H9 (cell line): ENCODE data around the gene CASP6. TPM values are rescaled to one million over a fixed set of nuclear protein-coding genes. Genes with fewer than 3 reads are reported as not detected.

ENCODE experiments used
- DNase-seq: peaks from one replicate; pipeline ENCODE4 v3.0.0-alpha.2; 2017
- H2AFZ ChIP-seq: one replicate; pipeline ENCODE4 v1.6.1; 2013; ENCODE audit warnings: mild to moderate bottlenecking, low read length, control low read depth, moderate library complexity
- H2AK5ac ChIP-seq: 2 replicates; pipeline ENCODE4 v1.6.1; 2013; ENCODE audit warnings: low read length, control low read depth, mixed read lengths; ENCODE audit not compliant: insufficient read length
- H2BK120ac ChIP-seq: one replicate; pipeline ENCODE4 v1.6.1; 2013; ENCODE audit warnings: low read depth, mild to moderate bottlenecking, low read length, control low read depth, inconsistent platforms; ENCODE audit not compliant: poor library complexity, severe bottlenecking
- H2BK12ac ChIP-seq: 2 replicates; pipeline ENCODE4 v1.6.1; 2013; ENCODE audit warnings: low read length, control low read depth, mixed read lengths, low read depth; ENCODE audit not compliant: insufficient read length
- H2BK15ac ChIP-seq: 2 replicates; pipeline ENCODE4 v1.6.1; 2013; ENCODE audit warnings: low read depth, low read length, control low read depth
- H2BK20ac ChIP-seq: one replicate; pipeline ENCODE4 v1.6.1; 2013; ENCODE audit warnings: low read depth, mild to moderate bottlenecking, low read length, control low read depth, inconsistent platforms; ENCODE audit not compliant: poor library complexity, severe bottlenecking
- H2BK5ac ChIP-seq: 2 replicates; pipeline ENCODE4 v1.6.1; 2013; ENCODE audit warnings: low read length, control low read depth, mixed read lengths; ENCODE audit not compliant: insufficient read length
- H3K14ac ChIP-seq: 2 replicates; pipeline ENCODE4 v1.6.1; 2013; ENCODE audit warnings: low read length, control low read depth; ENCODE audit not compliant: insufficient read depth
- H3K18ac ChIP-seq: 2 replicates; pipeline ENCODE4 v1.6.1; 2013; ENCODE audit warnings: low read depth, mild to moderate bottlenecking, mixed read lengths, low read length, control low read depth; ENCODE audit not compliant: insufficient read length
- H3K23ac ChIP-seq: 2 replicates; pipeline ENCODE4 v1.6.1; 2013; ENCODE audit warnings: low read length, control low read depth, mixed read lengths, low read depth; ENCODE audit not compliant: insufficient read length
- H3K23me2 ChIP-seq: 2 replicates; pipeline ENCODE4 v1.6.1; 2013; ENCODE audit warnings: low read depth, mild to moderate bottlenecking, mixed read lengths, low read length, control low read depth; ENCODE audit not compliant: insufficient read length, poor library complexity, severe bottlenecking
- H3K27ac ChIP-seq: 2 replicates; pipeline ENCODE4 v1.5.1; 2013; ENCODE audit warnings: low read length, control low read depth, mixed read lengths, low read depth; ENCODE audit not compliant: insufficient read length
- H3K27me3 ChIP-seq: 2 replicates; pipeline ENCODE4 v1.6.1; 2013; ENCODE audit warnings: low read length, control low read depth, inconsistent platforms; ENCODE audit not compliant: insufficient read depth
- H3K4ac ChIP-seq: 2 replicates; pipeline ENCODE4 v1.6.1; 2013; ENCODE audit warnings: low read depth, mild to moderate bottlenecking, control low read depth, inconsistent platforms, low read length, moderate library complexity
- H3K4me1 ChIP-seq: 2 replicates; pipeline ENCODE4 v1.6.1; 2013; ENCODE audit warnings: low read length, control low read depth, inconsistent platforms; ENCODE audit not compliant: insufficient read depth
- H3K4me2 ChIP-seq: 2 replicates; pipeline ENCODE4 v1.6.1; 2013; ENCODE audit warnings: low read length, control low read depth, mixed read lengths; ENCODE audit not compliant: insufficient read length, insufficient read depth
- H3K56ac ChIP-seq: 2 replicates; pipeline ENCODE4 v1.6.1; 2013; ENCODE audit warnings: low read depth, mild to moderate bottlenecking, mixed read lengths, low read length, control low read depth; ENCODE audit not compliant: insufficient read length
- H3K79me1 ChIP-seq: 2 replicates; pipeline ENCODE4 v1.6.1; 2013; ENCODE audit warnings: low read depth, mild to moderate bottlenecking, moderate library complexity, low read length, control low read depth, inconsistent platforms; ENCODE audit not compliant: insufficient read depth, poor library complexity, severe bottlenecking
- H3K79me2 ChIP-seq: 2 replicates; pipeline ENCODE4 v1.6.1; 2013; ENCODE audit warnings: low read length, control low read depth, inconsistent platforms; ENCODE audit not compliant: insufficient read depth
- H3K9ac ChIP-seq: 2 replicates; pipeline ENCODE4 v1.6.1; 2013; ENCODE audit warnings: low read length, control low read depth, mixed read lengths; ENCODE audit not compliant: insufficient read length; ENCODE audit errors: extremely low read depth
- H3K9me3 ChIP-seq: one replicate; pipeline ENCODE4 v1.6.1; 2013; ENCODE audit warnings: low read depth, low read length, inconsistent platforms; ENCODE audit not compliant: control insufficient read depth
- H3T11ph ChIP-seq: one replicate; pipeline ENCODE4 v1.6.1; 2013; ENCODE audit warnings: mild to moderate bottlenecking, low read length, control low read depth, inconsistent platforms
- H4K20me1 ChIP-seq: one replicate; pipeline ENCODE4 v1.6.1; 2013; ENCODE audit not compliant: control insufficient read depth, insufficient read length, insufficient read depth
- H4K5ac ChIP-seq: 2 replicates; pipeline ENCODE4 v1.6.1; 2013; ENCODE audit warnings: low read depth, mild to moderate bottlenecking, mixed read lengths, low read length, control low read depth; ENCODE audit not compliant: insufficient read length
- H4K8ac ChIP-seq: replicated peaks from 2 replicates; pipeline ENCODE4 v1.6.1; 2013; ENCODE audit warnings: low read length, control low read depth, mixed read lengths, low read depth; ENCODE audit not compliant: insufficient read length
- H4K91ac ChIP-seq: 2 replicates; pipeline ENCODE4 v1.6.1; 2013; ENCODE audit warnings: low read depth, mild to moderate bottlenecking, moderate library complexity, mixed read lengths, low read length, control low read depth; ENCODE audit not compliant: insufficient read length
- H3K27ac Mint-ChIP-seq, 3 experiments: 2 replicates in 2 of 3; 3 replicates in 1 of 3; pipeline ENCODE4 v1.8.0; 2020 to 2021; ENCODE audit warnings: mixed read lengths in 3 of 3, mild to moderate bottlenecking in 1 of 3, moderate library complexity in 1 of 3
- H3K27me3 Mint-ChIP-seq: 2 replicates; pipeline ENCODE4 v1.8.0; 2021; ENCODE audit warnings: low read depth, mild to moderate bottlenecking, moderate library complexity, mixed read lengths
- H3K36me3 Mint-ChIP-seq, 3 experiments: 2 replicates in 2 of 3; 3 replicates in 1 of 3; pipeline ENCODE4 v1.8.0; 2020 to 2021; ENCODE audit warnings: low read depth in 3 of 3, mixed read lengths in 3 of 3; ENCODE audit not compliant: insufficient read depth in 1 of 3
- H3K4me1 Mint-ChIP-seq, 2 experiments: 2 replicates each; pipeline ENCODE4 v1.8.0; 2020; ENCODE audit warnings: mixed read lengths in 2 of 2
- H3K4me3 Mint-ChIP-seq, 2 experiments: 2 replicates in 1 of 2; 3 replicates in 1 of 2; pipeline ENCODE4 v1.8.0; 2020 to 2021; ENCODE audit warnings: mild to moderate bottlenecking in 2 of 2, mixed read lengths in 2 of 2, moderate library complexity in 1 of 2
- H3K9me3 Mint-ChIP-seq, 2 experiments: 2 replicates in 1 of 2; 3 replicates in 1 of 2; pipeline ENCODE4 v1.8.0; 2020; ENCODE audit warnings: mild to moderate bottlenecking in 2 of 2, mixed read lengths in 2 of 2, moderate library complexity in 1 of 2
- CTCF ChIP-seq: fragments of 200-600 bp; sonication (generic); conservative IDR thresholded peaks from 3 replicates; pipeline ENCODE4 v1.8.0; 2021; ENCODE audit warnings: antibody characterized with exemption, mild to moderate bottlenecking
- WGBS: extraction: QIAGEN DNeasy Blood & Tissue Kit; methylation state at CpG from one replicate; pipeline ENCODE4 v1.1.7; 2013; ENCODE audit warnings: missing lambda C conversion rate, low lambda C conversion rate, mixed read lengths; ENCODE audit not compliant: insufficient read length; ENCODE audit errors: extremely low coverage; 5-methylcytosine and 5-hydroxymethylcytosine counted together
- total RNA-seq: library from RNA; stranded (reverse); gene quantifications from 2 replicates; pipeline ENCODE4 v1.2.1, GENCODE V29; 2021

Gene CASP6
- total RNA-seq, 1 experiment from 2014 or later: 25.2 TPM

GRCh38 chr4:109708435-109708834 is 5.2 kb upstream of the CASP6 start:
- peak overlapping the region in 1 of 3 experiments; percentile 38; a peak in 1 of 7 replicates for H3K27ac Mint-ChIP-seq

More at GRCh38 chr4:109708435-109708834, 5.2 kb upstream of the CASP6 start:
- H2BK5ac ChIP-seq: no peak overlapping the region
- H3K56ac ChIP-seq: no peak overlapping the region
- no peaks in the 10 kb centered on the region for H3K79me1 ChIP-seq
- H4K20me1 ChIP-seq: no peaks in the 10 kb centered on the region
- DNase-seq: no peak
- H3K23me2 ChIP-seq: no peaks in the 10 kb centered on the region
- no peak overlapping the region for H2AK5ac ChIP-seq
- no peak overlapping the region for H2AFZ ChIP-seq
- H3T11ph ChIP-seq: no peak overlapping the region
- H4K5ac ChIP-seq: no peak overlapping the region
- H3K18ac ChIP-seq: no peak overlapping the region
- Mint-ChIP-seq H3K9me3 (0 out of 5 replicates have a peak, but pooled peaks cover 0 to 2% of the 10 kb centered on the region in 2 experiments), H3K4me3 (no peak overlapping the region), H3K27me3 (no peaks in the 10 kb centered on the region; the same call in 1 of the 2 replicates), H3K36me3 (peaks cover 0 to 17% (median 0%) of the 10 kb centered on the region in 3 experiments; a peak in 2 of 7 replicates), H3K4me1 (peaks cover 4 to 8% of the 10 kb centered on the region in 2 experiments)
- H2BK20ac ChIP-seq: no peak overlapping the region
- no peaks in the 10 kb centered on the region for H3K4me1 ChIP-seq
- no CpG with 5 or more reads among the region's 2 CpGs for WGBS
- H2BK12ac ChIP-seq: no peak overlapping the region
- no peak overlapping the region for H4K91ac ChIP-seq
- H3K23ac ChIP-seq: no peak overlapping the region
- H3K4me2 ChIP-seq: no peak overlapping the region
- H3K4ac ChIP-seq: no peak overlapping the region
- TF ChIP-seq CTCF: no peak
- H3K79me2 ChIP-seq: no peaks in the 10 kb centered on the region
- no peak overlapping the region for H3K27ac ChIP-seq
- no peak overlapping the region for H4K8ac ChIP-seq
- no peaks in the 10 kb centered on the region for H3K9me3 ChIP-seq
- H2BK120ac ChIP-seq: no peak overlapping the region
- H3K27me3 ChIP-seq: no peaks in the 10 kb centered on the region
- H3K14ac ChIP-seq: no peak overlapping the region
- no peak overlapping the region for H3K9ac ChIP-seq
- H2BK15ac ChIP-seq: no peak overlapping the region
